OCI-LY1 (cell line): ENCODE data around the gene PKDCC.

Experiments used
- H2AFZ ChIP-seq: fragments of 200-600 bp; sonication (generic), shearing (Covaris generic); 2 replicates; pipeline ENCODE4 v1.6.0; 2014; ENCODE audit warnings: antibody characterized with exemption, mild to moderate bottlenecking, low read length
- H3F3A ChIP-seq: fragments of 200-600 bp; sonication (generic), shearing (Covaris generic); 2 replicates; pipeline ENCODE4 v1.6.0; 2014; ENCODE audit warnings: mild to moderate bottlenecking, antibody characterized with exemption, low read length, moderate library complexity; ENCODE audit not compliant: insufficient read depth
- H3K27ac ChIP-seq: fragments of 200-600 bp; sonication (generic); 2 replicates; pipeline ENCODE4 v1.5.1; 2014; ENCODE audit warnings: low read length, mixed run types, mild to moderate bottlenecking, low read depth; ENCODE audit not compliant: poor library complexity, severe bottlenecking
- H3K27me3 ChIP-seq: fragments of 200-600 bp; sonication (generic); 2 replicates; pipeline ENCODE4 v1.6.0; 2014; ENCODE audit warnings: antibody characterized with exemption, mild to moderate bottlenecking, low read length, moderate library complexity; ENCODE audit not compliant: insufficient read depth
- H3K36me3 ChIP-seq: fragments of 200-600 bp; sonication (generic); 2 replicates; pipeline ENCODE4 v1.6.1; 2014; ENCODE audit warnings: mild to moderate bottlenecking, antibody characterized with exemption, low read length, moderate library complexity, mixed read lengths; ENCODE audit not compliant: insufficient read depth
- H3K4me1 ChIP-seq: fragments of 200-600 bp; sonication (generic); 2 replicates; pipeline ENCODE4 v1.5.1; 2014; ENCODE audit warnings: mild to moderate bottlenecking, low read length, moderate library complexity; ENCODE audit not compliant: insufficient read depth, severe bottlenecking
- H3K4me2 ChIP-seq: fragments of 200-600 bp; sonication (generic), shearing (Covaris generic); 2 replicates; pipeline ENCODE4 v1.6.1; 2014; ENCODE audit warnings: low read length
- H3K4me3 ChIP-seq: fragments of 200-600 bp; sonication (generic); 2 replicates; pipeline ENCODE4 v1.5.1; 2014; ENCODE audit warnings: low read length, low read depth, mild to moderate bottlenecking, mixed read lengths; ENCODE audit not compliant: poor library complexity, severe bottlenecking
- H3K79me2 ChIP-seq: fragments of 200-600 bp; shearing (Covaris generic); 2 replicates; pipeline ENCODE4 v1.6.1; 2016; ENCODE audit warnings: mixed run types, low read length, mixed read lengths; ENCODE audit not compliant: insufficient read depth
- H3K9ac ChIP-seq: fragments of 200-600 bp; sonication (generic), shearing (Covaris generic); 2 replicates; pipeline ENCODE4 v1.6.1; 2014; ENCODE audit warnings: mild to moderate bottlenecking, low read length, mixed read lengths
- H3K9me2 ChIP-seq: fragments of 200-600 bp; sonication (generic), shearing (Covaris generic); 2 replicates; pipeline ENCODE4 v1.6.1; 2014; ENCODE audit warnings: low read depth, mild to moderate bottlenecking, low read length, mixed read lengths
- H3K9me3 ChIP-seq: fragments of 200-600 bp; shearing (Covaris generic); 2 replicates; pipeline ENCODE4 v1.6.1; 2014; ENCODE audit warnings: low read length, mixed read lengths
- H4K20me1 ChIP-seq: fragments of 200-600 bp; sonication (generic), shearing (Covaris generic); 2 replicates; pipeline ENCODE4 v1.6.0; 2016; ENCODE audit warnings: mild to moderate bottlenecking, low read length; ENCODE audit not compliant: insufficient read depth
- EZH2 ChIP-seq: fragments of 200-600 bp; sonication (generic), shearing (Covaris generic); IDR thresholded peaks from 2 replicates; pipeline ENCODE4 v1.8.0; 2017; ENCODE audit warnings: borderline replicate concordance, mixed run types, mild to moderate bottlenecking, antibody characterized with exemption, low read length, moderate library complexity, mixed read lengths
- TF ChIP-seq, protein P1 (sequence below): fragments of 200-600 bp; sonication (generic), shearing (Covaris generic); IDR thresholded peaks from 2 replicates; pipeline ENCODE4 v1.5.1; 2017; ENCODE audit warnings: mild to moderate bottlenecking, antibody characterized with exemption, low read length, moderate library complexity, mixed read lengths

PKDCC gene

DNA sequence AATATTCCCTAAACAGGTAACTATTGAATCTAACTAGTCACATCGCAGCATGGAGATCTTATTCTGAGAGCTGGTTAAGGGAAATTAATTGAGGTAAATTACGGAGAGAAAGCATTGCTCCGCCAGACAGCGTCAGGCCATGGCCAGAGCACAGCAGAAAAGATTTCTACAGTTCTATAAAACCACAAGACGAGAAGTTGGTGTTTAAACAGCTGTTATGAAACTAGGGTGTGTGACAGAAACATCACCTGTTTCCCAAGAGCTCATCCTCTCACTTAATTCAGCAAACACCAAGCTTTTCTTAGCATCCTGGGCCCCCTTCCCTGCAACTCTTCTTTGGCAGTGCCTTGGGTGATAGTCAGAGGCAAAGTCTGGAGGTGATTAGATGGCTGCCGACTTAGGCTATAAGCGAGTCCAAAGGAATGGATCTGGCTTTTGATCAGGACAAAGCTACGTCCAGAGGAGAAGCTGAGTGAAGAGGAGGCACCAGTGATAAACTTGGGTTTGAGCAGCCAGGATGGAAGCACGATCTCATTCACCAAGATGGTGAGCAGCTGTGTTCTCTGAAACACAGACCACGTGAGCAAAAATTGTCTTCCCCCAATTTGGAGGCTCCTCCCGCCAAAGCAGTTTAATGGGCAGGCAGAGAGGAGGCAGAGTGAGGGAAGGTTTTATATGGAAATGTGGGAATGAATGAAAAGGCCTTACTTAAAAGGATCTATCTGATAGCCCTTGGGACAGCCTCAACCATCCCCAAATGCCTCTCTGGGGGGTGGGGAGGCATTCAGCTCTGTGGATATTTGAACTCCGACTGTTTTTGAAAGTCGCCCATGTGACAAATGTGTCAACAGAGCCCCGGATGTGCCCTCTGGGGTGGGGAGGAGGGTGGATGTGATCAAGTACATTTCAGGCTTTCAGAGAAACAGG lies 57.8 kb downstream of the PKDCC start:
- no peaks in the 10 kb centered on the region for H3K79me2 ChIP-seq
- H3K9me2 ChIP-seq, result no peaks in the 10 kb centered on the region
- H3K4me2 ChIP-seq, result peak overlapping the region; percentile 18; the same call in 1 of the 2 replicates
- no peak for TF ChIP-seq EZH2
- TF ChIP-seq, protein P1, sequence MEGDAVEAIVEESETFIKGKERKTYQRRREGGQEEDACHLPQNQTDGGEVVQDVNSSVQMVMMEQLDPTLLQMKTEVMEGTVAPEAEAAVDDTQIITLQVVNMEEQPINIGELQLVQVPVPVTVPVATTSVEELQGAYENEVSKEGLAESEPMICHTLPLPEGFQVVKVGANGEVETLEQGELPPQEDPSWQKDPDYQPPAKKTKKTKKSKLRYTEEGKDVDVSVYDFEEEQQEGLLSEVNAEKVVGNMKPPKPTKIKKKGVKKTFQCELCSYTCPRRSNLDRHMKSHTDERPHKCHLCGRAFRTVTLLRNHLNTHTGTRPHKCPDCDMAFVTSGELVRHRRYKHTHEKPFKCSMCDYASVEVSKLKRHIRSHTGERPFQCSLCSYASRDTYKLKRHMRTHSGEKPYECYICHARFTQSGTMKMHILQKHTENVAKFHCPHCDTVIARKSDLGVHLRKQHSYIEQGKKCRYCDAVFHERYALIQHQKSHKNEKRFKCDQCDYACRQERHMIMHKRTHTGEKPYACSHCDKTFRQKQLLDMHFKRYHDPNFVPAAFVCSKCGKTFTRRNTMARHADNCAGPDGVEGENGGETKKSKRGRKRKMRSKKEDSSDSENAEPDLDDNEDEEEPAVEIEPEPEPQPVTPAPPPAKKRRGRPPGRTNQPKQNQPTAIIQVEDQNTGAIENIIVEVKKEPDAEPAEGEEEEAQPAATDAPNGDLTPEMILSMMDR, result no peak
- H2AFZ ChIP-seq, result no peak overlapping the region
- H3K9ac ChIP-seq, result no peak overlapping the region
- no peak overlapping the region for H3K4me3 ChIP-seq
- peaks cover 2% of the 10 kb centered on the region; the same call in 1 of the 2 replicates for H3K36me3 ChIP-seq
- no peak overlapping the region for H3K27ac ChIP-seq
- no peaks in the 10 kb centered on the region for H4K20me1 ChIP-seq
- no peaks in the 10 kb centered on the region for H3K9me3 ChIP-seq
- peaks cover 37% of the 10 kb centered on the region for H3K4me1 ChIP-seq
- no peaks in the 10 kb centered on the region for H3F3A ChIP-seq
- peaks cover 10% of the 10 kb centered on the region; the same call in 1 of the 2 replicates for H3K27me3 ChIP-seq

DNA sequence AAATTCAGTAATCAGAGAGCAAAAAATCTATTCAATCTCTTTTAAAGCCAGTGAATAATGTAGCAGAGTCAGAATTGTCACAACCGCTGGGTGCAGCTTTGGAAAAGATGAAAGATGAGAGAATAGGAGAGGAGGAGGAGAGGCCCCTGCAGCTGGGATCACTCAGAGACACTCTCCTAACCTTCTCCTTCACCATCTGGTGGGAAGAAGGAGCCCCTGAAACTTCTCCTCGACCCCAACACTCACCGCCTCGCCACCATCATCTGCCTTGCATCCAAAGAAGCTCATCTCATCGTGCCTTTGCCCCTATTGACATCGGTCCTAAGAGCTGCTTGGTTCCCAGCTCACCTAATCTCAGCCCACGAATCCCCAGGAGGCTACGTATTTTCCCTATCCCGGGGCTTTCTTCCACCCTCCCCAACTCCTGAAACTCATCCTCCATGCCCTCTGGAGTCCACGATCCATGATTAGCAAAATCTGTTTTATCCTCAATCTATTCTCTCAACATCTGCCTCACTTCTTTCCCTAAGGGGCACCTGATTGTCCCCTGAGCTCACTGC lies 58.5 kb downstream of the PKDCC start:
- Histone ChIP-seq H2AFZ (no peak overlapping the region), H3K9me2 (no peaks in the 10 kb centered on the region), H3K79me2 (no peaks in the 10 kb centered on the region), H3F3A (no peaks in the 10 kb centered on the region), H3K9ac (no peak overlapping the region), H3K4me3 (no peak overlapping the region), H3K4me2 (peak overlapping the region; percentile 16; the same call in 1 of the 2 replicates), H3K36me3 (no peaks in the 10 kb centered on the region), H3K27me3 (peaks cover 5% of the 10 kb centered on the region; the same call in 1 of the 2 replicates), H4K20me1 (no peaks in the 10 kb centered on the region), H3K27ac (no peak overlapping the region), H3K4me1 (peaks cover 33% of the 10 kb centered on the region), H3K9me3 (no peaks in the 10 kb centered on the region)
- TF ChIP-seq EZH2, result no peak
- TF ChIP-seq, protein P1, result no peak

DNA sequence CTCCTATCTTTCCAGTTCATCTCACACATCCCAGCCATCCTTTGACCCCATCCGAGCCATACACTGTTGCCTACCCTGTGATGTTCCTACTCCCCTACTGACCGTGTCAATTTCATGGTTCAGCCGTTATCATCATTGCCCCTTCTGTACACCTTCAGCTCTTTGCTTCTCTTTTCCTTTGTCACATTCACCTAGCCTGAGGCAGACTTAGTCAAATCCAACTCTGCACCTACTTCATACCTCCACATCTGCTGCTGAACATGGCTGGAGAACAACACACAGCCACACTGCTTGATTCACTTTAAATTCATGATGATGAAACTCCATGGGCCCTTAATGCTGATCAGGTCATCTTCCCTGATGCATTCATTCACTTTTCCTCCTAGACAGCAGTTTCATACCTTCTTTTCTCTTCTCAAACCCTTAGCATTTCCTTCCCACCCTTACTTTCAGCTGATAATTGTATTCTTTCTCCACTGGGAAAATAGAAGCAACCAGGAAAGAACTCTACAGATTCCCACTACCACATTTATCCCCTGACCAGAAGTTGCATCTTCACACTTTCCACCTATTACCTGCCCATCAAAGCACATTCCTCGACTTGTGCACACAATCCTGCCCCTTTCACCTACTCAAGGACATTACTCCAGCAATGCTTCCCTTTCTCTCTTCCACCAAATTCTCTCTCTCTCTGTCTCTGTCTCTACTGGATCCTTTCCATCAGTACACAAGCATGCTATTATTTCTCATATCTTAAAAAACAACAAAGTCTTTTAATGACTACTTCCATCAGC lies 59.6 kb downstream of the PKDCC start:
- TF ChIP-seq, protein P1, result no peak
- no peak for TF ChIP-seq EZH2
- Histone ChIP-seq H2AFZ (no peak overlapping the region), H3F3A (no peaks in the 10 kb centered on the region), H3K4me3 (no peak overlapping the region), H3K79me2 (no peaks in the 10 kb centered on the region), H3K36me3 (no peaks in the 10 kb centered on the region), H3K4me1 (peaks cover 21% of the 10 kb centered on the region), H3K4me2 (no peak overlapping the region), H3K27me3 (0 out of 2 replicates have a peak, but pooled peaks cover 5% of the 10 kb centered on the region), H3K9me2 (no peaks in the 10 kb centered on the region), H3K27ac (no peak overlapping the region), H3K9ac (no peak overlapping the region), H3K9me3 (no peaks in the 10 kb centered on the region), H4K20me1 (no peaks in the 10 kb centered on the region)
